GM20431 (cell line): ENCODE measurements around the gene ACOT11.
"Not testable (repeated sequence)": the region's sequence is repeated elsewhere in the genome, so short reads cannot be mapped to it uniquely, and the experiment has no call there.

Experiments used
- in situ Hi-C: fragments of 300-500 bp; cut with MseI, MboI; formaldehyde crosslinking; loops from one replicate; pipeline ENCODE4 v1.15.0; 2020; ENCODE audit warnings: low sequenced_read_pairs; ENCODE audit not compliant: unreplicated experiment

The ACOT11 gene

GRCh38 chr1:54636461-54637446 lies 88.7 kb downstream of the ACOT11 start:
- in situ Hi-C loops: not testable (repeated sequence)

DNA sequence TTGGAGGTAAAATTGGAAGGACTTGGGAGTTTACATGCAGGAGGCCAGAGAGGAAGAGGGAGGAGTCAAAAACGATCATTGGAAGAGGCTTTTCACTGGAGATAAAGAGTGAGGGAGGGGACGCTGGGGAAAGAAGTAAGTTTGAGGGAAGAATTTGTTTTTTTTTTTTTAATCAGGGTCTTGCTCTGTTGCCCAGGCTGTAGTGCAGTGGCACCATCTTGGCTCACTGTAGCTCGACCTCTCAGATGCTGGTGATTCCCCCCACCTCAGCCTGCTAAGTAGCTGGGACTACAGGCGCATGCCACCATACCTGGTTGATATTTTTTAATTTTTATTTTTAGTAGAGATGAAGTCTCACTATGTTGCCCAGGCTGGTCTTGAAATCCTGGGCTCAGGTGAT lies 92.3 kb downstream of the ACOT11 start:
- in situ Hi-C loops: no loop called here

- in situ Hi-C loops: no loop called here
These were observed 93.1 kb downstream of the ACOT11 start, which contains the start of gene MROH7 for GRCh38 chr1:54640863-54641836. Gene MROH7, plus strand, starts transcription at chr1:54641786. Its CDS starts 11,141 bp downstream, at chr1:54652927.

DNA sequence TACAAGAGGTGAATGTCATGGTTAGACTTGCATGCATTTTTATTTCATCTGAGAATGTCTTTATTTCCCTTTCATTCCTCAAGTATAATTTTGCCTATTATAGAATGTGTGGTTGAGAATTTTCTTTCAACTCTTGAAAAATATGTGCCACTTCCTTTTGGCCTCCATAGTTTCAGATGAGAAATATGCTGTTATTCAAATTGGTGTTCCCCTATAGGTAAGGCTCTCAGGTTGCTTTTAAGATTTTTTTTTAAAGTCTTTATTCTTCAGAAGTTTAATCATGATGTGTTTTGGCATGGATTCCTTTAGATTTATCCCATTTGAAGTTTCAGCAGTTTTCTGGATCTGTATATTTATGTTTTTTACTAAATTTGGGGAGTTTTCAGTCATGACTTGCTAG lies 95.7 kb downstream of the ACOT11 start:
- in situ Hi-C loops: no loop called here

DNA sequence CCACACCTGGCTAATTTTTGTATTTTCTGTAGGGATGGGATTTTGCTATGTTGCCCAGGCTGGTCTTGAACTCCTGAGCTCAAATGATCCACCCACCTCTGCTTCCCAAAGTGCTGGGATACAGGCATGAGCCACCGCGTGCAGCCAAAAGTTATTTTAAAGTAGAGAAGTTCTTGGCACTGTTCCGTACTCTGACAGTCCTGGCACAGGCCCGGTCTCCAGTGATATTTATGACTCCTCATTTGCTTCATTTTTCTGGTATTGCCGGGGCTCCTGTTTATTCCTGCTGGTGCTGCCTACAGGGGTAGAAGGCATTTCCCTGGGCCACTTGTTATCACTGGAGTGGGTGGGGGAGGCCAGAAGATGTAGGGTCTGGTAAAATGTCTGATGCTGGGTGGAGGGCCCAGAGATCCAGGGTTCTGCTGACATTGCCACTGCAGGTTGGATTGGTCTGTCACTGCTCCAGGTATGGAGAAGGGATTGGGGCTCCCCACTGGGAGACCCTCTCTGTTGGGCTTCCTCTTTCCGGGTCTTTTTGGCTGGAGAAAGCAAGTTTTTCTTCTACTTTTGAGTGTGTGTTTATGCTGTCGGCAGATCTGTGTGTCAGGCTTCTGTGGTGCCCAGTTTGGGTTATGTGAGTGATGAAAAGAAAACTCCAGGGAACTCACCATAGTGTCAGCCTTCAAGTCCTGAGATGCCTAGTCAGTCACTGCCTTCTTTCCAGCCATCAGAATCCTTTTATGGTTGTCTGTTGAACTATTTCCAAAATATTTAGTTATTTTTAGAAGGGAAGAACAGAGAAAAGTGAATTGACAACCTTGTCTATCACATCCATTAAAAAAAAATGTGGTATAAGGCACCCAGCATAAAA lies 98.0 kb downstream of the ACOT11 start:
- in situ Hi-C loops: no loop called here

GRCh38 chr1:54649130-54649898 lies 101.3 kb downstream of the ACOT11 start:
- in situ Hi-C loops: no loop called here

DNA sequence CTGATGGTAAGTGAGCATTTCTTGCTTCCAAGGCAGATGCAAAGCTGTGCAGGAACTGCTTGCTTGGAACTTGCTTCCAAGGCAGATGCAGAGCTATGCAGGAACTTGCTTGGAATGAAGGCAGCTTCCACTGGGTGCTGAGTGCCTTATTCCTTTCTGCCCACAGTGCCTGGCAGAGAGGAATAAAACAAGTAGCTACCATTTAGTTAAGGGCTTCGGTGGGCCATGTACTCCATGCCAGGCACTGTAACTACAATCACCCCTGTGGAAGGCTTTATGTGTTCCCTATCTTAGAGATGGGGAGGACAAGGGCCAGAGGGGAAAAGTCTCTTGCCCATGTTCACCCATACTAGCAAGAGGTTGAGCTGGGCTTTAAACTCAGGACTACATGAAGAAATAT lies 101.9 kb downstream of the ACOT11 start:
- in situ Hi-C loops: no loop called here

DNA sequence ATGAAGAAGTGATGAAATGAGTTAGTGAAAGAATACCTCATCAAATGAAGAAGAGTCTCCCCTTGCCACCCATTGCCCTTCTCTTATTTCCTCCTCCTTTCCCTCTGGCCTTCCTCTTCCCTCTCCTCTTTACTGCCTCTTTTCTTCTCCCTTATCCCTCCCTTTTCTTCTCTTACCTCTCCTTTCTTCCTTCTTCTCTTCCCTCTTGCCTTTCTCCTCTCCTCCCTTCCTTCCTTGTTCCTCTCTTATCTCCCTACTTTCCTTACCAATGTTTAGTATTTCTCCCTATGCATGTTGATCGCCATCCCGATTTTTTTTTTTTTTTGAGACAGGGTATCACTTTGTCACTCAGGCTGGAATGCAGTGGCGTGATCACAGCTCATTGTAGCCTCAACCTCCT lies 102.4 kb downstream of the ACOT11 start:
- in situ Hi-C loops: no loop called here

DNA sequence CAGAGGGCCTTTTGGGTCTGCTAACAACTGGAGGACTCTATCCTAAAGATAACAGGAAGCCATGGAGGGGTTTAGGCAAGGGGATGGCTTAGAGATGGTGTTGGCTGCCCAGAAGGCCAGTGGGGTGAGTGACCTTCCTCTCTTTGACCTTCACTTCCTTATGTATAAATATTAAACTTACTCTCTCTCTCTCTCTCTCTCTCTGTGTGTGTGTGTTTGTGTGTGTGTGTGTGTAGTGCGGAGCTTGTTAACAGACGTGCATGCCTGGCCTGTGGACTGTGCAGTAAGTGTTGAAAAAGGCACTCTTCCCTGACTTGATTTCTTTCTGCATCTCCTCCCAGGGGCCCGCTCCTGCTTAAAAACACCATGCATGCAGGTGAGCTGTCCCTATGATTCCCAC lies 103.6 kb downstream of the ACOT11 start:
- in situ Hi-C loops: no loop called here

GRCh38 chr1:54652168-54652567 lies 104.1 kb downstream of the ACOT11 start:
- in situ Hi-C loops: no loop called here

- in situ Hi-C loops: no loop called here
These were observed 105.0 kb downstream of the ACOT11 start for GRCh38 chr1:54653036-54653435.

DNA sequence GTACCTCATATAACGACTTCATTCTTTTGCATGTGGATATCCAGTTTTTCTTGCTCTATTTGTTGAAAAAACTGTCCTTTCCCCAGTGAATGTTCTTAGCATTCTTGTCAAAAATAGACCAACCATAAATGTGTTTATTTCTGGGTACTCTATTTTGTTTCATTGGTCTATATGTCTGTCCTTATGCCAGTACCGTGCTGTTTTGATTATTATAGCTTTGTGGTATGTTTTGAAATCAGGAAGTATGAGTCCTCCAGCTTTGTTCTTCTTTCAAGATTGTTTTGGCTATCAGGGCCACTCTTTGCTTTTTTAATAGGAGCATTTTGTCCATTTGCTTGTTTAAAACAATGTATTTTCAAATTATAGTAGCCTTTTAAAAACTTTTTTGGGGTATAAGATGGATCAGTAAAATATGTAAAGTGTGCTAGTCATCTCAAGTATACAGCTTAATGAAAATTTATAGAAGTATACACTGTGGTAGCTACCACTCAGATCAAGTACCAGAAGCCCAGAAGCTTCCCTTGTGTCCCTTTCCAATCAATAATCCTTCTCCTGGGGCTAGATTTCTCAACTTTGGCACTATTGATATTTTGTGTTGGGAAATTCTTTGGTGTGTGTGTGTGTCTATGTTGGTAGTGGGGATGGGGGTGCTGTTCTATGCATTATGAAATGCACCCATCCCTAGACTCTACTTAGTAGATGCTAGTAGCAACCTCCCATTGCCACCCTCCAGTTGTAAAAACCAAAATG lies 110.3 kb downstream of the ACOT11 start:
- in situ Hi-C loops: no loop called here
